GM23338 (cell line): ENCODE results near the gene PAF1. TPM values are rescaled to one million over a fixed set of nuclear protein-coding genes. Genes with fewer than 3 reads are reported as not detected.

Experiments
- ATAC-seq: fragments of 200-7000 bp; cut with Tn5 transposase; 3 replicates; pipeline ENCODE4 v1.9.1; 2020
- DNase-seq: peaks from one replicate; pipeline ENCODE4 v3.0.0-alpha.2; 2015; ENCODE audit warnings: low spot score
- H2AFZ ChIP-seq: fragments of 200-600 bp; sonication (generic); 2 replicates; pipeline ENCODE4 v1.8.0; 2016; ENCODE audit warnings: antibody characterized with exemption, mild to moderate bottlenecking, moderate library complexity
- H3F3A ChIP-seq: fragments of 200-600 bp; sonication (generic); replicated peaks from 2 replicates; pipeline ENCODE4 v1.8.0; 2017; ENCODE audit warnings: antibody characterized with exemption, mixed run types, low read depth
- H3K27ac ChIP-seq: fragments of 200-600 bp; sonication (generic); 2 replicates; pipeline ENCODE4 v1.6.1; 2016; ENCODE audit warnings: low read depth
- H3K27me3 ChIP-seq: fragments of 200-600 bp; sonication (generic); 2 replicates; pipeline ENCODE4 v1.8.0; 2016; ENCODE audit warnings: mild to moderate bottlenecking, mixed run types, moderate library complexity; ENCODE audit not compliant: insufficient read depth
- H3K36me3 ChIP-seq: fragments of 200-600 bp; sonication (generic); 2 replicates; pipeline ENCODE4 v1.8.0; 2016; ENCODE audit warnings: mild to moderate bottlenecking; ENCODE audit not compliant: insufficient read depth
- H3K4me1 ChIP-seq: fragments of 200-600 bp; sonication (generic); 2 replicates; pipeline ENCODE4 v1.8.0; 2016; ENCODE audit warnings: mild to moderate bottlenecking, moderate library complexity; ENCODE audit not compliant: insufficient read depth
- H3K4me2 ChIP-seq: fragments of 200-600 bp; sonication (generic); 2 replicates; pipeline ENCODE4 v1.7.1; 2017; ENCODE audit warnings: mixed run types
- H3K4me3 ChIP-seq: fragments of 200-600 bp; sonication (generic); 2 replicates; pipeline ENCODE4 v1.6.1; 2016; ENCODE audit warnings: mixed run types
- H3K79me2 ChIP-seq: fragments of 200-600 bp; sonication (generic); replicated peaks from 2 replicates; pipeline ENCODE4 v1.8.0; 2017; ENCODE audit warnings: mild to moderate bottlenecking; ENCODE audit not compliant: insufficient read depth
- H3K9me2 ChIP-seq: fragments of 200-600 bp; sonication (generic); 2 replicates; pipeline ENCODE4 v1.8.0; 2017; ENCODE audit not compliant: insufficient read depth
- H4K20me1 ChIP-seq: fragments of 200-600 bp; sonication (generic); replicated peaks from 2 replicates; pipeline ENCODE4 v1.8.0; 2017; ENCODE audit warnings: mild to moderate bottlenecking; ENCODE audit not compliant: insufficient read depth
- H3K27ac Mint-ChIP-seq: 2 replicates; pipeline ENCODE4 v1.8.0; 2020; ENCODE audit warnings: inconsistent platforms, mild to moderate bottlenecking, moderate library complexity, mixed read lengths
- H3K27me3 Mint-ChIP-seq: 3 replicates; pipeline ENCODE4 v1.8.0; 2022; ENCODE audit warnings: low read depth, mild to moderate bottlenecking, moderate library complexity, mixed read lengths, inconsistent platforms; ENCODE audit not compliant: insufficient read depth, poor library complexity
- H3K36me3 Mint-ChIP-seq: 3 replicates; pipeline ENCODE4 v1.8.0; 2021; ENCODE audit warnings: low read depth, mild to moderate bottlenecking, inconsistent platforms, moderate library complexity, mixed read lengths
- H3K4me1 Mint-ChIP-seq: 3 replicates; pipeline ENCODE4 v1.8.0; 2020; ENCODE audit warnings: mild to moderate bottlenecking, inconsistent platforms, mixed read lengths
- H3K4me3 Mint-ChIP-seq: 3 replicates; pipeline ENCODE4 v1.8.0; 2021; ENCODE audit warnings: moderate library complexity, mild to moderate bottlenecking, inconsistent platforms, mixed read lengths
- H3K9me3 Mint-ChIP-seq: 3 replicates; pipeline ENCODE4 v1.8.0; 2020; ENCODE audit warnings: moderate library complexity, mild to moderate bottlenecking, inconsistent platforms, mixed read lengths
- CREB1 ChIP-seq: fragments of 250-450 bp; sonication (Bioruptor Pico); IDR thresholded peaks from 2 replicates; pipeline ENCODE4 v1.5.0; 2020; ENCODE audit warnings: low read depth, mild to moderate bottlenecking, moderate library complexity
- EZH2 ChIP-seq: fragments of 200-600 bp; sonication (generic); IDR thresholded peaks from one replicate; pipeline ENCODE4 v1.8.0; 2017; ENCODE audit warnings: antibody characterized with exemption, mild to moderate bottlenecking, low read depth; ENCODE audit not compliant: unreplicated experiment
- EZH2phosphoT487 ChIP-seq: fragments of 200-600 bp; sonication (generic); IDR thresholded peaks from one replicate; pipeline ENCODE4 v1.8.1; 2018; ENCODE audit warnings: antibody characterized with exemption; ENCODE audit not compliant: unreplicated experiment
- JUNB ChIP-seq: IDR thresholded peaks from one replicate; pipeline ENCODE4 v1.6.1; 2016; ENCODE audit warnings: antibody characterized with exemption; ENCODE audit not compliant: unreplicated experiment
- NANOG ChIP-seq: IDR thresholded peaks from 2 replicates; pipeline ENCODE4 v1.6.1; 2016; ENCODE audit warnings: antibody characterized with exemption, borderline replicate concordance
- POLR2AphosphoS5 ChIP-seq: IDR thresholded peaks from 2 replicates; pipeline ENCODE4 v1.6.1; 2016; ENCODE audit warnings: antibody characterized with exemption, low read depth
- REST ChIP-seq: IDR thresholded peaks from one replicate; pipeline ENCODE4 v1.6.1; 2018; ENCODE audit warnings: antibody characterized with exemption; ENCODE audit not compliant: unreplicated experiment
- STAT1 ChIP-seq: IDR thresholded peaks from one replicate; pipeline ENCODE4 v1.6.1; 2016; ENCODE audit warnings: antibody characterized with exemption; ENCODE audit not compliant: unreplicated experiment
- ZNF114 ChIP-seq: fragments of 250-450 bp; sonication (Bioruptor Pico); IDR thresholded peaks from 2 replicates; pipeline ENCODE4 v1.5.0; 2020; ENCODE audit warnings: mild to moderate bottlenecking, moderate library complexity
- ZNF331 ChIP-seq: fragments of 250-450 bp; sonication (Bioruptor Pico); IDR thresholded peaks from 2 replicates; pipeline ENCODE4 v1.5.0; 2020; ENCODE audit warnings: low read depth, mild to moderate bottlenecking, moderate library complexity
- ZNF462 ChIP-seq: fragments of 250-450 bp; sonication (Bioruptor Pico); IDR thresholded peaks from 2 replicates; pipeline ENCODE4 v1.5.0; 2020; ENCODE audit warnings: mild to moderate bottlenecking, moderate library complexity
- polyA plus RNA-seq: library from polyadenylated mRNA; unstranded; fragments of >200 nt; fragmentation: Nextera tagmentation; extraction: Ambion mirVana; gene quantifications from 2 replicates; pipeline ENCODE4 v1.2.1, GENCODE V29; 2016
- total RNA-seq: library from RNA; depleted of rRNA; stranded (reverse); fragments of >200 nt; shearing (Covaris generic); gene quantifications from 2 replicates; pipeline ENCODE4 v1.2.3, GENCODE V29; 2014
- TF ChIP-seq, protein P1 (sequence below): IDR thresholded peaks from 2 replicates; pipeline ENCODE4 v1.6.1; 2016; ENCODE audit warnings: antibody characterized with exemption
- TF ChIP-seq, protein P2 (sequence below), 2 experiments: fragments of 200-600 bp in 1 of 2; sonication (generic) in 1 of 2; conservative IDR thresholded peaks; 2 replicates each; pipeline versions ENCODE4 v1.5.1 to v1.6.1; 2016 to 2017; ENCODE audit warnings: antibody characterized with exemption in 2 of 2, low read depth in 2 of 2, mild to moderate bottlenecking in 2 of 2, moderate library complexity in 1 of 2

The PAF1 gene
- total and polyA plus RNA-seq, 2 experiments from 2014 or later: 22.1 to 47.3 TPM

DNA sequence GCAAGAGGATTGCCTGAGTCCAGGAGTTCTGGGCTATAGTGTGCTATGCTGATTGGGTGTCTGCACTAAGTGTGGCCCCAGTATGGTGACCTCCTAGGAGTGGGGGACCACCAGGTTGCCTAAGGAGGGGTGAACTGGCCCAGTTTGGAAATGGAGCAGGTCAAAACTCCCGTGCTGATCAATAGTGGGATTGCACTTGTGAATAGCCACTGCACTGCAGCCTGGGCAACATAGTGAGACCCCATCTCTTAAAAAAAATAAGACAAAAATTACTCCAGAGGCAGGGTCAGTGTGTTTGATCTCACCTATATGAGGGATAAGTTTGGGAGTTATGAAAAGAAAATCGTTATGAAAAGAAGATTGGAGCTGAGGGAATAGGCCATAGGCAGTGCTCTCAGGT is 21.7 kb downstream of the PAF1 start:
- 0 out of 2 replicates have a peak, but pooled peaks cover 5% of the 10 kb centered on the region for H3F3A ChIP-seq
- no peak overlapping the region for H2AFZ ChIP-seq
- TF ChIP-seq ZNF462 (no peak), JUNB (no peak), REST (no peak), NANOG (no peak), EZH2phosphoT487 (no peak), POLR2AphosphoS5 (no peak), ZNF331 (CRISPR knock-in tag) (no peak), EZH2 (no peak), CREB1 (CRISPR knock-in tag) (no peak), STAT1 (no peak), ZNF114 (CRISPR knock-in tag) (no peak)
- TF ChIP-seq, protein P1, sequence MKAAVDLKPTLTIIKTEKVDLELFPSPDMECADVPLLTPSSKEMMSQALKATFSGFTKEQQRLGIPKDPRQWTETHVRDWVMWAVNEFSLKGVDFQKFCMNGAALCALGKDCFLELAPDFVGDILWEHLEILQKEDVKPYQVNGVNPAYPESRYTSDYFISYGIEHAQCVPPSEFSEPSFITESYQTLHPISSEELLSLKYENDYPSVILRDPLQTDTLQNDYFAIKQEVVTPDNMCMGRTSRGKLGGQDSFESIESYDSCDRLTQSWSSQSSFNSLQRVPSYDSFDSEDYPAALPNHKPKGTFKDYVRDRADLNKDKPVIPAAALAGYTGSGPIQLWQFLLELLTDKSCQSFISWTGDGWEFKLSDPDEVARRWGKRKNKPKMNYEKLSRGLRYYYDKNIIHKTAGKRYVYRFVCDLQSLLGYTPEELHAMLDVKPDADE: no peak
- TF ChIP-seq, protein P2, sequence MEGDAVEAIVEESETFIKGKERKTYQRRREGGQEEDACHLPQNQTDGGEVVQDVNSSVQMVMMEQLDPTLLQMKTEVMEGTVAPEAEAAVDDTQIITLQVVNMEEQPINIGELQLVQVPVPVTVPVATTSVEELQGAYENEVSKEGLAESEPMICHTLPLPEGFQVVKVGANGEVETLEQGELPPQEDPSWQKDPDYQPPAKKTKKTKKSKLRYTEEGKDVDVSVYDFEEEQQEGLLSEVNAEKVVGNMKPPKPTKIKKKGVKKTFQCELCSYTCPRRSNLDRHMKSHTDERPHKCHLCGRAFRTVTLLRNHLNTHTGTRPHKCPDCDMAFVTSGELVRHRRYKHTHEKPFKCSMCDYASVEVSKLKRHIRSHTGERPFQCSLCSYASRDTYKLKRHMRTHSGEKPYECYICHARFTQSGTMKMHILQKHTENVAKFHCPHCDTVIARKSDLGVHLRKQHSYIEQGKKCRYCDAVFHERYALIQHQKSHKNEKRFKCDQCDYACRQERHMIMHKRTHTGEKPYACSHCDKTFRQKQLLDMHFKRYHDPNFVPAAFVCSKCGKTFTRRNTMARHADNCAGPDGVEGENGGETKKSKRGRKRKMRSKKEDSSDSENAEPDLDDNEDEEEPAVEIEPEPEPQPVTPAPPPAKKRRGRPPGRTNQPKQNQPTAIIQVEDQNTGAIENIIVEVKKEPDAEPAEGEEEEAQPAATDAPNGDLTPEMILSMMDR (conservative IDR thresholded peaks at IDR 0.05; ENCODE audit: low read depth in 2 of 2): no peak
- no peak overlapping the region for H3K27ac Mint-ChIP-seq
- H3K79me2 ChIP-seq: no peaks in the 10 kb centered on the region
- H4K20me1 ChIP-seq: peaks cover 6% of the 10 kb centered on the region; the same call in 1 of the 2 replicates
- H3K9me2 ChIP-seq: no peaks in the 10 kb centered on the region
- ATAC-seq (no peak), DNase-seq (no peak)
- no peaks in the 10 kb centered on the region for H3K27me3 ChIP-seq
- peaks cover 2% of the 10 kb centered on the region for H3K27me3 Mint-ChIP-seq
- no peak overlapping the region for H3K4me3 ChIP-seq
- no peak overlapping the region for H3K4me2 ChIP-seq
- H3K4me3 Mint-ChIP-seq: no peak overlapping the region
- H3K27ac ChIP-seq: no peak overlapping the region
- peaks cover 10% of the 10 kb centered on the region; the same call in 1 of the 2 replicates for H3K36me3 ChIP-seq
- peaks cover 47% of the 10 kb centered on the region for H3K36me3 Mint-ChIP-seq
- no peaks in the 10 kb centered on the region for H3K4me1 ChIP-seq
- no peaks in the 10 kb centered on the region; the same call in 2 of the 3 replicates for H3K9me3 Mint-ChIP-seq
- no peaks in the 10 kb centered on the region for H3K4me1 Mint-ChIP-seq
